Measurements from ENCODE around the gene GINS2. TPM values are rescaled to one million over a fixed set of nuclear protein-coding genes. Genes with fewer than 3 reads are reported as not detected.

Gene GINS2
- total RNA-seq, 1 donor from 2014 or later = 9.1 TPM

DNA sequence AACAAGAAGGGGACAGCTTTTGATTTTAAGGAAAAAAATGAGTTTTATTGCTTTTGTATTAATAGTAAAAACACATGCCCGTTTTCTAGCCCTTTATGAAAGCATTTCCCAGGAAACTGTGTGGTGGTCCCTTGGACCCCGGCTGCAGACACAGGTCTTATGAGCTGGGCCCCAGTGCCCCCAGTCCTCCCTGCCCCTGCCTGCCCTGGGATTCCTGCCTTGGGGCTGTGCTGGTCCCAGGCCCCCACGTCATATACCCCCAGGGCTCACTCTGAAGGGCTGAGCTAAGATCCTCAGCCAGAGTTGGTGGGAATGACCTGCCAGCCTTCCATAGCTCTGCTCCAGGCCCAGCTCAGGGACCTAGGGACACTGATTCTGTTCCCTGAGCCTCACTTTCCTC lies 30.8 kb downstream of the GINS2 start:
- peaks cover 9% of the 10 kb centered on the region for H3K27me3 Mint-ChIP-seq (ENCODE audit: unreplicated experiment)
- H3K4me3 Mint-ChIP-seq (ENCODE audit: unreplicated experiment) = no peak overlapping the region
- DNase-seq (ENCODE audit: low spot score) = no peak
- no peaks in the 10 kb centered on the region for H3K36me3 Mint-ChIP-seq (ENCODE audit: low read depth, unreplicated experiment)
- no peaks in the 10 kb centered on the region for H3K4me1 Mint-ChIP-seq (ENCODE audit: unreplicated experiment)
- no peak for TF ChIP-seq CTCF (IDR thresholded peaks at IDR 0.05; ENCODE audit: unreplicated experiment)
- H3K27ac Mint-ChIP-seq (ENCODE audit: unreplicated experiment) = no peak overlapping the region
- H3K9me3 Mint-ChIP-seq (ENCODE audit: unreplicated experiment) = no peaks in the 10 kb centered on the region

DNA sequence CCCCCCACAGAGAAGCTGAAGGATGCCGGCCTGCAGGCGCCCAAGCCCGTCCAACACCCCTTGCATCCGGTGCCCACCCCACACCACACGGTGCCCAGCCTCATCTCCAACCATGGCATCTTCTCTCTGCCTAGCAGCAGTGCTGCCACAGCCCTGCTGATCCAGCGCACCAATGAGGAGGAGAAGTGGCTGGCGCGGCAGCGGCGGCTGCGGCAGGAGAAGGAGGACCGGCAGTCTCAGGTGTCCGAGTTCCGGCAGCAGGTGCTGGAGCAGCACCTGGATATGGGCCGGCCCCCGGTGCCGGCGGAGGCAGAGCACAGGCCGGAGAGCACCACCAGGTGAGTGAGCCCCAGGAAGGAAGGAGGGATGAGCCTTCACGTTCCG lies 31.5 kb downstream of the GINS2 start:
- H3K36me3 Mint-ChIP-seq (ENCODE audit: low read depth, unreplicated experiment) = no peaks in the 10 kb centered on the region
- TF ChIP-seq CTCF (IDR thresholded peaks at IDR 0.05; ENCODE audit: unreplicated experiment) = no peak
- H3K27me3 Mint-ChIP-seq (ENCODE audit: unreplicated experiment) = peaks cover 10% of the 10 kb centered on the region

DNA sequence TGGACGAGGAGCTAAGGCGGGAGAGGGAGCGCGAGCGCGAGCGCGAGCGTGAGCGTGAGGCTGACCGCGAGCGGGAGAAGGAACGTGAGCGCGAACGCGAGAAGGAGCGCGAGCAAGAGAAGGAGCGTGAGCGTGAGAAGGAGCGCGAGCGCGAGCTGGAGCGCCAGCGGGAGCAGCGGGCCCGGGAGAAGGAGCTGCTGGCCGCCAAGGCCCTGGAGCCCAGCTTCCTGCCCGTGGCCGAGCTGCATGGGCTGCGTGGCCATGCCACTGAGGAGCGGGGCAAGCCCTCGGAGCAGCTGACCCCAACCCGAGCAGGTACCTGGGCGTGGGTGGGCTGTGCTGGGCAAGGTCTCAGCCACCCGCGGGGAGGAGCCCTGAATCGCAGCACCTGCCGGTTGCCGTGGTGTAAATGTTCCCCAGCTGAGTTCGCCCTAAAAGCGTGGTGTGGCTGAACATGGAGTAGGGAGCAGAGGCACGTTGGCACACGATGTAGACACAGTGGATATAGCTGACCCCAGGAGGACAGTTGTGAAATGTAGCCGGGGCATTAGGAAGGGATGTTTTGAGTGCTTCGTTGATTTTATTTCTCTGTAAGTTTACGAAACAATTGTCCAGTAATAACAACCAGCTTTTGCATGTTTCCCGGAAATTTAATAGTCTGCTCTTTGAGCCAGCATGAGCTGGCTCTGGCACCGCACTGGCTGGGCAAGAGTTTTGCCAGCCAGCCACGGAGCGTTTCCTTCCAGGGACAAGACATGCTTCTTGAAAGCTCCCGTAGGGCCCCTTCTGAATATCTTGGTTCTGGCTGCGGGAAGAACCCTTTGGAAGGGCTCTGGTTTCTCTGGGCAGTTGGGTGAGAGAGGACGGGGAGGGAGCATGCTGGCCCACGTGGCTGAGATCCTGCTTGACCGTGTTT lies 32.1 kb downstream of the GINS2 start:
- H3K36me3 Mint-ChIP-seq (ENCODE audit: low read depth, unreplicated experiment) = no peaks in the 10 kb centered on the region
- H3K4me1 Mint-ChIP-seq (ENCODE audit: unreplicated experiment) = no peaks in the 10 kb centered on the region
- H3K4me3 Mint-ChIP-seq (ENCODE audit: unreplicated experiment) = no peak overlapping the region
- H3K27ac Mint-ChIP-seq (ENCODE audit: unreplicated experiment) = no peak overlapping the region
- no peak for DNase-seq (ENCODE audit: low spot score)
- peaks cover 10% of the 10 kb centered on the region for H3K27me3 Mint-ChIP-seq (ENCODE audit: unreplicated experiment)
- TF ChIP-seq CTCF (IDR thresholded peaks at IDR 0.05; ENCODE audit: unreplicated experiment) = no peak
- H3K9me3 Mint-ChIP-seq (ENCODE audit: unreplicated experiment) = no peaks in the 10 kb centered on the region

More for the DNA sequence above, 31.5 kb downstream of the GINS2 start:
- H3K9me3 Mint-ChIP-seq (ENCODE audit: unreplicated experiment) = no peaks in the 10 kb centered on the region
- no peak overlapping the region for H3K27ac Mint-ChIP-seq (ENCODE audit: unreplicated experiment)
- H3K4me3 Mint-ChIP-seq (ENCODE audit: unreplicated experiment) = no peak overlapping the region
- H3K4me1 Mint-ChIP-seq (ENCODE audit: unreplicated experiment) = no peaks in the 10 kb centered on the region
- no peak for DNase-seq (ENCODE audit: low spot score)

- DNase-seq (ENCODE audit: low spot score) = no peak
- no peaks in the 10 kb centered on the region for H3K4me1 Mint-ChIP-seq (ENCODE audit: unreplicated experiment)
- peaks cover 10% of the 10 kb centered on the region for H3K27me3 Mint-ChIP-seq (ENCODE audit: unreplicated experiment)
- no peak overlapping the region for H3K27ac Mint-ChIP-seq (ENCODE audit: unreplicated experiment)
- no peak overlapping the region for H3K4me3 Mint-ChIP-seq (ENCODE audit: unreplicated experiment)
- no peak for TF ChIP-seq CTCF (IDR thresholded peaks at IDR 0.05; ENCODE audit: unreplicated experiment)
- H3K36me3 Mint-ChIP-seq (ENCODE audit: low read depth, unreplicated experiment) = no peaks in the 10 kb centered on the region
- no peaks in the 10 kb centered on the region for H3K9me3 Mint-ChIP-seq (ENCODE audit: unreplicated experiment)
Observed at GRCh38 chr16:85655216-85656129, 33.3 kb downstream of the GINS2 start.

Measured in endothelial cell (in vitro differentiated cells).